Endothelial cell of umbilical vein (primary cell): ENCODE data around the gene SAP25. TPM values are rescaled to one million over a fixed set of nuclear protein-coding genes. Genes with fewer than 3 reads are reported as not detected.

Experiments used
- BruUV-seq: library from RNA; stranded (reverse); fragments of 400-500 nt; replicated peaks from 2 replicates; lab custom pipeline; 2021; lab: Mats Ljungman, UMichigan
- CTCF ChIA-PET: fragments of 300-600, 350-600 bp; sonication (Branson Sonifier 250); formaldehyde crosslinking; loops from one replicate; lab custom pipeline; 2021; ENCODE audit warnings: antibody characterized with exemption, inconsistent platforms; lab: Charles Lee
- POLR2A ChIA-PET: fragments of 300-600, 350-600 bp; sonication (Branson Sonifier 250); formaldehyde crosslinking; loops from one replicate; lab custom pipeline; 2021; ENCODE audit warnings: antibody characterized with exemption, inconsistent platforms; lab: Charles Lee
- DNase-seq: peaks from one replicate; pipeline ENCODE4 v3.0.0-alpha.2; 2011; ENCODE audit warnings: low read depth, low spot score
- FAIRE-seq: peaks from 2 replicates; lab custom pipeline; 2011; peaks lifted over from hg19 to GRCh38; lab: Jason Lieb, UNC
- H2AFZ ChIP-seq: 2 replicates; pipeline ENCODE4 v1.6.0; 2012; ENCODE audit warnings: low read depth, low read length, control low read depth, inconsistent platforms
- H3K27ac ChIP-seq: 2 replicates; pipeline ENCODE4 v1.5.1; 2011; ENCODE audit warnings: low read depth, mild to moderate bottlenecking, control low read depth, low read length, moderate library complexity; ENCODE audit not compliant: insufficient read depth
- H3K27me3 ChIP-seq, 2 experiments: 2 replicates each; pipeline versions ENCODE4 v1.6.0 to v1.6.1; 2011; ENCODE audit warnings: low read length in 2 of 2, mixed read lengths in 1 of 2; ENCODE audit not compliant: control insufficient read depth in 2 of 2, insufficient read depth in 2 of 2
- H3K36me3 ChIP-seq, 2 experiments: 2 replicates in 1 of 2; 3 replicates in 1 of 2; pipeline ENCODE4 v1.5.1; 2011; ENCODE audit warnings: low read length in 2 of 2, mild to moderate bottlenecking in 1 of 2, moderate library complexity in 1 of 2; ENCODE audit not compliant: control insufficient read depth in 2 of 2, insufficient read depth in 2 of 2; ENCODE audit errors: extremely low read depth in 1 of 2
- H3K4me1 ChIP-seq: 3 replicates; pipeline ENCODE4 v1.5.1; 2011; ENCODE audit warnings: mild to moderate bottlenecking, low read length; ENCODE audit not compliant: control insufficient read depth, insufficient read depth; ENCODE audit errors: extremely low read depth
- H3K4me2 ChIP-seq: 2 replicates; pipeline ENCODE4 v1.6.1; 2011; ENCODE audit warnings: low read length, control low read depth, mixed read lengths; ENCODE audit not compliant: insufficient read depth
- H3K4me3 ChIP-seq, 3 experiments: fragments of 200-600 bp in 1 of 3; sonication (generic), shearing (Covaris generic) in 1 of 3; replicated peaks in 1 of 3; 2 replicates each; pipeline ENCODE4 v1.5.1; 2011 to 2016; ENCODE audit warnings: control low read depth in 3 of 3, low read length in 3 of 3, mild to moderate bottlenecking in 2 of 3, inconsistent platforms in 1 of 3, low read depth in 1 of 3, moderate library complexity in 1 of 3; ENCODE audit not compliant: insufficient read depth in 1 of 3
- H3K79me2 ChIP-seq: 2 replicates; pipeline ENCODE4 v1.6.0; 2012; ENCODE audit warnings: low read length, inconsistent platforms; ENCODE audit not compliant: control insufficient read depth, insufficient read depth
- H3K9ac ChIP-seq: replicated peaks from 2 replicates; pipeline ENCODE3; 2011; ENCODE audit warnings: low read length, control low read depth; ENCODE audit not compliant: insufficient read depth; ENCODE audit errors: extremely low read depth
- H3K9me1 ChIP-seq: replicated peaks from 3 replicates; pipeline ENCODE4 v1.6.0; 2011; ENCODE audit warnings: mild to moderate bottlenecking, low read length; ENCODE audit not compliant: control insufficient read depth, insufficient read depth; ENCODE audit errors: extremely low read depth
- H3K9me3 ChIP-seq: replicated peaks from 2 replicates; pipeline ENCODE4 v1.5.1; 2012; ENCODE audit warnings: low read length, inconsistent platforms; ENCODE audit not compliant: control insufficient read depth, insufficient read depth
- H4K20me1 ChIP-seq: replicated peaks from 2 replicates; pipeline ENCODE3; 2011; ENCODE audit warnings: mild to moderate bottlenecking, low read length; ENCODE audit not compliant: control insufficient read depth, insufficient read depth; ENCODE audit errors: extremely low read depth
- CTCF ChIP-seq, 2 donors: IDR thresholded peaks; 1 replicate in 1 of 2; 2 replicates in 1 of 2; pipeline ENCODE4 v1.5.1; 2011; ENCODE audit warnings: low read length in 2 of 2, mild to moderate bottlenecking in 2 of 2, moderate library complexity in 2 of 2, control low read depth in 1 of 2, inconsistent platforms in 1 of 2, low read depth in 1 of 2; ENCODE audit not compliant: insufficient read depth in 1 of 2; ENCODE audit errors: extremely low read depth in 1 of 2
- EZH2 ChIP-seq: IDR thresholded peaks from 2 replicates; pipeline ENCODE4 v1.6.1; 2012; ENCODE audit warnings: borderline replicate concordance, low read depth, mild to moderate bottlenecking, moderate library complexity, low read length, inconsistent platforms; ENCODE audit not compliant: severe bottlenecking
- FOS ChIP-seq: IDR thresholded peaks from 2 replicates; pipeline ENCODE4 v1.6.1; 2011; ENCODE audit warnings: mild to moderate bottlenecking, low read length, moderate library complexity, borderline replicate concordance; ENCODE audit not compliant: insufficient read depth
- GATA2 ChIP-seq: IDR thresholded peaks from 2 replicates; pipeline ENCODE4 v1.7.0; 2011; ENCODE audit warnings: low read depth, mild to moderate bottlenecking, moderate library complexity, mixed read lengths, low read length; ENCODE audit not compliant: insufficient read length, insufficient read depth
- JUN ChIP-seq: IDR thresholded peaks from 2 replicates; pipeline ENCODE4 v1.6.1; 2011; ENCODE audit warnings: borderline replicate concordance, low read depth; ENCODE audit not compliant: insufficient read length, insufficient read depth
- MAX ChIP-seq: IDR thresholded peaks from 2 replicates; pipeline ENCODE4 v1.6.1; 2011; ENCODE audit not compliant: insufficient read depth, insufficient read length
- MYC ChIP-seq: IDR thresholded peaks from one replicate; pipeline ENCODE4 v1.6.1; 2011; ENCODE audit warnings: mild to moderate bottlenecking, low read depth, low read length
- POLR2A ChIP-seq: IDR thresholded peaks from 2 replicates; pipeline ENCODE4 v1.6.1; 2012; ENCODE audit warnings: low read depth, mild to moderate bottlenecking, control low read depth, low read length
- POLR2AphosphoS5 ChIP-seq: IDR thresholded peaks from 2 replicates; pipeline ENCODE4 v1.6.1; 2012; ENCODE audit warnings: low read depth, mild to moderate bottlenecking, control low read depth, low read length, moderate library complexity; ENCODE audit not compliant: insufficient read depth
- dilution Hi-C: fragments of 300-500 bp; cut with MboI; formaldehyde crosslinking; loops from one replicate; pipeline ENCODE4 v1.15.0; 2019; ENCODE audit warnings: low sequenced_read_pairs; ENCODE audit not compliant: extremely low pct_ligation_motif_present
- intact Hi-C: fragments of 100-400 bp; cut with micrococcal nuclease; formaldehyde crosslinking; loops from one replicate; pipeline ENCODE4 v1.10.0; 2022
- polyA plus RNA-seq, 4 experiments: library from polyadenylated mRNA; depleted of rRNA in 3 of 4; stranded (reverse) in 3 of 4; unstranded in 1 of 4; fragments of >200 nt; gene quantifications; 2 replicates each; pipeline versions ENCODE4 v1.2.1 to v1.2.3, GENCODE V29; 2011 to 2012; ENCODE audit warnings: missing spikeins in 1 of 4
- total RNA-seq: library from RNA; stranded (reverse); gene quantifications from 2 replicates; pipeline ENCODE4 v1.2.3, GENCODE V29; 2021

Gene SAP25
- total and polyA plus RNA-seq, 2 donors (not counting 3 experiments of a cell fraction or from before 2014, with no cell fraction given), result 3.2 TPM

- ChIA-PET POLR2A (no interaction called here), CTCF (no interaction called here)
- no peaks in the 10 kb centered on the region for H3K9me1 ChIP-seq
- H2AFZ ChIP-seq, result no peak overlapping the region
- peaks cover 0 to 2% of the 10 kb centered on the region in 2 experiments for H3K27me3 ChIP-seq
- FAIRE-seq (no peak), DNase-seq (no peak)
- H3K4me2 ChIP-seq, result no peak overlapping the region
- no peak overlapping the region for H3K27ac ChIP-seq
- no TSS peak for BruUV-seq
- no peak overlapping the region for H3K9ac ChIP-seq
- H3K9me3 ChIP-seq, result no peaks in the 10 kb centered on the region
- H3K79me2 ChIP-seq, result no peaks in the 10 kb centered on the region
- H3K36me3 ChIP-seq, result no peaks in the 10 kb centered on the region
- dilution Hi-C loops, result no loop called here
- TF ChIP-seq MAX, result no peak
- TF ChIP-seq FOS, result no peak
- no peak for TF ChIP-seq POLR2AphosphoS5
- no peak overlapping the region for H3K4me3 ChIP-seq
- peaks cover 20% of the 10 kb centered on the region for H3K4me1 ChIP-seq
- intact Hi-C loops, result no loop called here
- H4K20me1 ChIP-seq, result no peaks in the 10 kb centered on the region
Observed at GRCh38 chr7:100600730-100601038, 27.0 kb upstream of the SAP25 start.

GRCh38 chr7:100599911-100600729 lies 26.4 kb upstream of the SAP25 start:
- peaks cover 0 to 2% of the 10 kb centered on the region in 2 experiments for H3K27me3 ChIP-seq
- CTCF ChIA-PET, result interaction anchor here (0.7 kb wide), 1 partner anchor 11 kb away, joined by 3 read pairs; no protein-coding TSS in a partner anchor

More at GRCh38 chr7:100599911-100600729, 26.4 kb upstream of the SAP25 start:
- Histone ChIP-seq H3K9me1 (no peaks in the 10 kb centered on the region), H3K4me1 (peaks cover 14% of the 10 kb centered on the region), H3K79me2 (no peaks in the 10 kb centered on the region), H3K27ac (no peak overlapping the region), H2AFZ (no peak overlapping the region), H4K20me1 (no peaks in the 10 kb centered on the region), H3K9ac (no peak overlapping the region), H3K4me3 (no peak overlapping the region), H3K9me3 (no peaks in the 10 kb centered on the region), H3K4me2 (no peak overlapping the region), H3K36me3 (no peaks in the 10 kb centered on the region)
- dilution Hi-C loops, result no loop called here
- DNase-seq (no peak), FAIRE-seq (no peak)
- POLR2A ChIA-PET, result no interaction called here
- intact Hi-C loops, result no loop called here
- no TSS peak for BruUV-seq
- TF ChIP-seq FOS (no peak), EZH2 (no peak), POLR2A (no peak), CTCF (IDR thresholded peaks at IDR 0.05; ENCODE audit: extremely low read depth in 1 of 2, insufficient read depth in 1 of 2, low read depth in 1 of 2, low read length in 2 of 2) (no peak), POLR2AphosphoS5 (no peak), JUN (no peak), MAX (no peak), MYC (no peak), GATA2 (no peak)
